ENCODE data around the gene ERBB4.

DNA sequence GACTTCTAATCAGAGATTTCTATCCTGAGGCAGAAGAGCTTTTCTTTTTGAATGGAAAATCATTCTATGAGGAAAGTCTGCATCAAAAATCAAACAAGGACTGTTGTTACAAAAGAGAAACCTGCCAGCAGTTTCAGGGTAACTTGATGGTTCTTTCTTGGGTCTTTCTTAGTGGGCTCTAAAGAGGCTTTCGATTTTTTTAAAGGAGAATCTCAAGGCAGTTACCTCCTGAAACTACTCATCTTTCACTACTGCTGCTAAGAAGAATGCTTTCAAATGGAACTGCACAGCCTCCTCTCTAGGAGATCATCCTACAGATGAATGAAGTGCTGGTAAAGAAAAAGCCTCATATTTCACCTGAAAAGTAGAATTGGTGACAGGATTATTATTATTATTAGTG is 272.3 kb downstream of the ERBB4 start:
- TF ChIP-seq POLR2A (IDR thresholded peaks at IDR 0.05), result no peak
- no peak for TF ChIP-seq EP300 (IDR thresholded peaks at IDR 0.05)

Data from ovary (tissue), 1 donor.